HK-2 (cell line): ENCODE data around the gene RABEPK.
A peak's percentile ranks its signal among the peaks of the same experiment; 100 is the strongest.
"Not testable (repeated sequence)": the region's sequence is repeated elsewhere in the genome, so short reads cannot be mapped to it uniquely, and the experiment has no call there.

Source experiments
- DNase-seq: peaks from one replicate; pipeline ENCODE4 v3.0.0-alpha.2; 2018; ENCODE audit not compliant: unreplicated experiment

RABEPK gene, protein sequence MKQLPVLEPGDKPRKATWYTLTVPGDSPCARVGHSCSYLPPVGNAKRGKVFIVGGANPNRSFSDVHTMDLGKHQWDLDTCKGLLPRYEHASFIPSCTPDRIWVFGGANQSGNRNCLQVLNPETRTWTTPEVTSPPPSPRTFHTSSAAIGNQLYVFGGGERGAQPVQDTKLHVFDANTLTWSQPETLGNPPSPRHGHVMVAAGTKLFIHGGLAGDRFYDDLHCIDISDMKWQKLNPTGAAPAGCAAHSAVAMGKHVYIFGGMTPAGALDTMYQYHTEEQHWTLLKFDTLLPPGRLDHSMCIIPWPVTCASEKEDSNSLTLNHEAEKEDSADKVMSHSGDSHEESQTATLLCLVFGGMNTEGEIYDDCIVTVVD

DNA sequence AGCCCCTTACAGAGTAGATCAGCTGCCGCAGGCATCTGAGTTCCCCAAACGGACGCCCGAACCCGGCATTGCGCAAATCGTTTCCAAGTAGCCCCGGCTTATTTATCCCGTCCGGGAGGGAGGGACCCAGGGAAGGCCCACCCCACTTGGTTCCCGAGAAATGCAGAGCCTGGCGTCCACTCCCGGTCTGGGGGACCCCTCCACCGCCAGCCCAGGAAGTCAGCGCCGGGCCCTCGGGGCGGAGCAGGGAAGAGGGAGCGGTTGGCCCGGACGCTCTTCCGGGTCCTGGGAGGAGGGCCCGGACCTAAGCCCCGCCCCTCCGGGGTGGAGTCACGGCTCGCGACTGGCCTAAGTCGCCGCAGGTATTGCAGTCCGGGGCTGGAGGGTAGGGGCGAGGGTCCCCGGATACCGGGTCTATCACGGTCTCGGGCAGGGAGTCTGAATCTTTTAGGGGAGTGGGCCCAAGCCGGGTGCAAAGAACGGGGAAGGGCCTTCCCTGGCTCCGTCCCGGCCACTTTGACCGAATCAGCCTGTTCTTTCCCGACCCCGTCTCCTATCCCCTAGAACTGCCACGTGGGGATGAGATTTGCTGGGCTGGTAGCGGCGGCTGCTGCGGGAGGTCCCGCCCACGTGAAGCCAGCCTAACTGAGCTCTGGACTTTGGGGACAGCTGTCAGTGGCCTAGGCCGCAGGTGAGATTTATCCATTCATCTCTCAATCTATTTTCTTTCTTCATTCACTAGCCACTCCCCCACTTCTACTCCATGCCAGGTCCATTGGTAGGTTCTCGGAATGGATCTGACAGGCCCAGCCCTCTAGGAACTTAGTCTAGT, at the start of gene RABEPK:
RABEPK (plus strand) TSS at position 327 of the 832 bp plus-strand sequence. CDS start 2,472 bp downstream, outside the sequence.
- DNase-seq, result peak; percentile 92

GRCh38 chr9:125151730-125152129, 48.6 kb upstream of the RABEPK start:
- DNase-seq, result no peak

- no peak for DNase-seq
These were observed 46.5 kb upstream of the RABEPK start for GRCh38 chr9:125153712-125154367.

- no peak for DNase-seq
These were observed 43.8 kb upstream of the RABEPK start for GRCh38 chr9:125156551-125156950.

DNA sequence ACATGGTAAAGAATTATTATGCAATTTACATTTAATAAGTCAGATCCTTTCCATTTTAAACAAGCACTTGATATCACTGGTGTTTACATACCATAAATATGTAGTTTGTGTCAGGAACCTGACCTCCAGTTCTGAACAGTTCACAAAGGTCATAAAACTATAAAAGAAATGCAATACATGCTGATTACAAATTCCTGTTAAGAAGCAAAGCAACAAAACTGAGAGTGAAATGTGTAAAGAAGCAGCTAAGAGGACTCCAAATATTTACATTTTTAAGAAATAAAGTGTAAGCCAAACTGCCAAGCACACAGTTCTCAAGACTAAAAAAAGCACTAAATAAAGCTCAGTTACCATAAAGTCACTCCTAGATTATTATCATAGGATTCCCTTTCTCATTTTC, 39.6 kb upstream of the RABEPK start:
- no peak for DNase-seq

- DNase-seq, result no peak
These were observed 38.9 kb upstream of the RABEPK start for GRCh38 chr9:125161284-125161918.

DNA sequence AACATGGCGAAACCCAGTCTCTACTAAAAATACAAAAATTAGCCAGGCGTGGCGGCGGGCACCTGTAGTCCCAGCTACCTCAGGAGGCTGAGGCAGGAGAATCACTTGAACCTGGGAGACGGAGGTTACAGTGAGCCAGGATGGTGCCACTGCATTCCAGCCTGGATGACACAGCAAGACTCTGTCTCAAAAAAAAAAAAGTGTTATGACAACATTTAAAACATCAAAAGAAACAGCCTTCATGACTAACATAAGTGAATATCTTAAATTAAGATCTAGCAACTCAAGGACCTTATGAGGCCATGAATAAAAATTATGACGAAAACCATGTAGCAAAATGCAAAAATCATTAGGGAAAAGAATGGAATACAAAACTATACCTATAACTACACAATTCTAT, 37.5 kb upstream of the RABEPK start:
- not testable (repeated sequence) for DNase-seq

- no peak for DNase-seq
These were observed 33.6 kb upstream of the RABEPK start for GRCh38 chr9:125166762-125167161.

DNA sequence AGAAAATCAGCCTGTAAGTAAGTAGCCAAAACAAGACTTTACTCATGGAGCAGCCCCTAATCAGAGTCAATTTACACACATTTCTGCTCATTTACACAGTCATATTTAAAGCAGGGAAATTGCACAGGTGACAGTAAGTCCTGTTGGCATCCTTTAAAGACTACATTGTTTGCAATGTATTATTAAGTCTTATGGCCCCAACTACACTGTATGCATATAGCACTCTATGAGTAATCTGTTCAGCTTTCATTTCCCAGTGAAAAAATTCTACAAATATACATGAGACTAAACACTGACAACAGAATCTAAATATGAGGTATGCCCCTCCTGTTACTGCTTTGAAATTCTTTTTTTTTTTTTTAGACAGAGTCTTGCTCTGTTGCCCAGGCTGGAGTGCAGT, 30.4 kb upstream of the RABEPK start:
- no peak for DNase-seq

GRCh38 chr9:125172031-125172755, 28.1 kb upstream of the RABEPK start:
- no peak for DNase-seq

DNA sequence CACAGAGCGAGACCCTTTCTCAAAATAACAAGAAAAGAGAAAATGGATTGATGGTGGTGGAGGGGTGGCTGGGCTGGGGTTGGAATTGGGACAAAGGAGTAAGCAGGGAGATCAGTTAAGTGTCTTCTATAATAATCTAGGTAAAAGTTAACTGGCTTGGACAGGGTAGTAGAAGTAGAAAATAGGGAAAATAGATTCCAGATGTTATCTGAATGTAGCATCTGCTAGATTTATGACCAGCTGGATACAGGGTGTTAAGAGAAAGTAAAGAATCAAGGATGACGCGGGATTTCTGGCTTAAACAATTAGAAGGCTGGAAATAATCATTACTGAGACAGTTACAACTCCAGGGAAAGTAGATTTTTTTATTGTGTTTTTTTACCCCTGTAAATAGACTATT, 23.7 kb upstream of the RABEPK start:
- DNase-seq, result no peak

GRCh38 chr9:125177888-125178287, 22.5 kb upstream of the RABEPK start:
- DNase-seq, result no peak

GRCh38 chr9:125179776-125180175, 20.6 kb upstream of the RABEPK start:
- DNase-seq, result not testable (repeated sequence)

DNA sequence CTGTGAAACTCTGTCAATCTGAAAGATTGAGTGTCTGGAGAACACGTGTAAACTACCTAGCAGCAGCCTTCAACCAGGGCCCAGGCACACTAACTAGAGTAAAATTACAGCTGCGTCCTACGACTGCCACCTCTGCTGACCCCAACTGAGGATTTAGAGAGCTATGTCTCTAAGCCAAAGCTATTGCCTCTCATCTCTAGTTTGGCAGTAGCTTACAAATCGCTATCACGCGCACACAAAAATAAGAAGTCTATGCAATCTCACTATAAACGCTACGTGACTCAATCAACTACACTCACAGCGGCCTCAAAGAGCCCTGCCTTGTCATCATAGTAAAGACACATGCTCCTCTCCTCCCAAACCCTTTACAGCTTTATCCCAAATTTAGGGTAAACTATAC, 19.5 kb upstream of the RABEPK start:
- no peak for DNase-seq

DNA sequence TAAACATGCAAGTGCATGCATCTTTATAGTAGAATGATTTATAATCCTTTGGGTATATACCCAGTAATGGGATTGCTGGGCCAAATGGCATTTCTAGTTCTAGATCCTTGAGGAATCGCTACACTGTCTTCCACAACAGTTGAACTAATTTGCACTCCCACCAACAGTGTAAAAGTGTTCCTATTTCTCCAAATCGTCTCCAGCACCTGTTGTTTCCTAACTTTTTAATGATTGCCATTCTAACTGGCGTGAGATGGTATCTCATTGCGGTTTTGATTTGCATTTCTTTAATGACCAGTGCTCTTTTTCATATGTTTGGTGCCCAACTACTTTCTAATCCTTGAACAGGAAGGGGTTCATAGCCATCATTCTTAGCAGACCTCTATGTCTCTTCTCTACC, 18.6 kb upstream of the RABEPK start:
- DNase-seq, result not testable (repeated sequence)

DNA sequence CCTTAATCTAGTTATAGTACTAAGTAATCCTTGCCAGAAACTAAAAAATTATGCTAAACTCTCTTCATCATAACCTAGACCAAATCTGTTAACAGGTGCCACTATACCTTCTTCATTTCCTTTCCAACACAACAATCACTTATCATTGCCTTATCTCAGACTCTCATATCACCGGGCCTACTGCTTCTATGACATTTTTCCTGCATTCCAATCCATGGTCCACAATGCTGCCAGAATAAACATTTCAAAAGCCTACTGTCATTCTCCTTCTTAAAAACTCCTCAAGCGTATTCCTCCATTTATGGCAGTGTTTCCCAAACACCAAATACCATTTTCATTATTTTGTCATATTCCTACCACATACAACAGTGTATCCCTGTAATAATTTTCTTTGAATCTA, 17.3 kb upstream of the RABEPK start:
- DNase-seq, result no peak

- DNase-seq, result no peak
These were observed 16.8 kb upstream of the RABEPK start for GRCh38 chr9:125183561-125183960.

DNA sequence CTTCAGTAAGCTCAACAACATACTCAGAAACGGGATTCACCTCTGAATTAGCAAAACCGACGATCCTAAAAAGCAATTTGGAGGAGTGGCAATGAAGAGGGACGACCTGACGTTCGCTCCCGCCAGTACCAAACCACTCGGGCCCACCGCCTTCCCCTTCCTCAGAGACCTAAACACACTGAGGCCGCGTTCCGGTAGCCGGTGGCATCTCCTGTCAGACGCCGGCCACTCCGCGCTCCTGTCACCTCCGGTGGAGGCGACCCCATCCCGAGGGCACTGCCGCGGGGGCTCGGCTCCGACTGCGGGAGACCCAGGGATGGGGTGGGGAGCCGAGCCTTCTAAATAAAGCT, 11.4 kb upstream of the RABEPK start:
- DNase-seq, result peak; percentile 20

DNA sequence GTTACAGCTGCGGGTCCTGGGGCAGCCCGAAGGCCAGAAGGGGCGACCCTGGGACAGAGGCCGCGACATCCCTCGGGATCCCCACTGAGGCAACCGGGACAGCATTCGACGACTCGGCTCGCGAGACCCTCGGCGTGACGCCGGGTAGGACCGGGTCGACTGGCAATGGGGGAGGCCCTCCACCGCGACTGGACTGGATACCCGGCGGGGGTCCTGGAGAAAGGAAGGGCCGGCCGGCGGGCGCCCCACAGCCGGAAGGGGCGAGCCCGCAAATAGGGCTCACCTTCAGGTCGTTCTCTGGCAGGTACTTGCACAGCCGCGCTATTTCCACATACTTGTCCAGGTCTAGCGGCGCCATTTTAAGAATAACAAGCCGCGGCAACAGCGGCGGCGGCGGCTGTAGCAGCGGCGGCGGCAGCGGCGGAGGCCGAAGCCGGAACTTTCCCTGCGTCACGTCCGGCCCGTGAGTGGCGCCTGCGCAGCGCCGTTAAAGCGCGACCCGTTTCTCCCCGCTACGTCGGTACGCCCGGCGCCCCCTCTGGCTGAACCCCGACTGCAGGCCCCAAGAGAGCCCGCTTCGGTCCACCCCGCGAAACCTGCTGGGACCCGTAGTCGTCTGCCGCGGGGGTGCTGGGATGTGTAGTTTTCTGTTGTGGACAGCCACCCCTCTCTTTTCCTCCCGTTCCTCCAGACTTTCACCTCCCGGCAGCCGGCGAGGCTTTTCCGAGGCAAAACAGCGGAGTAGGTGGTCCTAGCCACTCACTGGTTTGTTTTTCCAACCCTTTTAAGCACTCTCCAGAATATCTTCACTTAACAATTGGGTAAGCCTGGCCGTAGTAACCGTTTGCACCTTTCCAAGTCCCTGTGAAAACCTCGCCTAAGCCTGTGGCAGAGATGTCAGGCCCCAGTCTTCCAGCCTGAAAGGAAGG, 10.7 kb upstream of the RABEPK start, which contains the start of gene PPP6C:
PPP6C (minus strand) TSS at position 443 of the 929 bp plus-strand sequence; CDS start at position 358, 85 bp downstream.
- peak; percentile 93 for DNase-seq

- peak; percentile 13 for DNase-seq
These were observed 10.0 kb upstream of the RABEPK start for GRCh38 chr9:125190361-125190801.
